Ishikawa (cell line): Measurements from ENCODE around the gene CACNA1E.

Source experiments
- CEBPB ChIP-seq: IDR thresholded peaks from 2 replicates; pipeline ENCODE4 v1.6.1; 2012
- EGR1 ChIP-seq: IDR thresholded peaks from 2 replicates; pipeline ENCODE4 v1.6.1; 2012
- EP300 ChIP-seq: IDR thresholded peaks from 2 replicates; pipeline ENCODE4 v1.6.1; 2012; ENCODE audit warnings: borderline replicate concordance
- MAX ChIP-seq: IDR thresholded peaks from 2 replicates; pipeline ENCODE4 v1.6.1; 2012
- RAD21 ChIP-seq: IDR thresholded peaks from 2 replicates; pipeline ENCODE4 v1.6.1; 2012; ENCODE audit warnings: low read depth
- REST ChIP-seq: IDR thresholded peaks from 2 replicates; pipeline ENCODE4 v1.6.1; 2012; ENCODE audit warnings: low read depth, mild to moderate bottlenecking
- TAF1 ChIP-seq: IDR thresholded peaks from 2 replicates; pipeline ENCODE4 v1.6.1; 2012; ENCODE audit warnings: low read depth, mild to moderate bottlenecking
- TCF12 ChIP-seq: IDR thresholded peaks from 2 replicates; pipeline ENCODE4 v1.6.1; 2012; ENCODE audit warnings: low read depth
- TF ChIP-seq, protein P1 (sequence below): IDR thresholded peaks from 2 replicates; pipeline ENCODE4 v1.6.1; 2012

DNA sequence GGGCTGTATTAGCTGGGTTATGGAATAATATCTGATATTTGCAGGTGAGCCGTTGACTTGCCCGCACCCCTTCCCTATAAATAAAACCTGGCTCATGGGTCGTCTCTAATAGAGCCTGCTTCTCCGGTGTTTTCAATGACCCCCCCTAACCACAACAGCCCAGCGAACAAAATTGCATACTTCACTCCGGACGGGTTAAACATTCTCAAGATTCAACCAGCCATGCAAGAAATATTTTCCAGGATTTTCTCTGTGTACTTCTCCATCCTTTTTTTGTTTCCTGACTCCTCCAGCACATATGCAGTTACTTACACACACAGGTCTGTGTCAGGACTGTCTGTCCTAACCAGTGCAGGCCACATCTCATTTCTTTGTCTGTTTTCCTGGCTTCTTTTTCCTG is 310.5 kb downstream of the CACNA1E start:
- no peak for TF ChIP-seq REST
- no peak for TF ChIP-seq EP300
- TF ChIP-seq, protein P1, sequence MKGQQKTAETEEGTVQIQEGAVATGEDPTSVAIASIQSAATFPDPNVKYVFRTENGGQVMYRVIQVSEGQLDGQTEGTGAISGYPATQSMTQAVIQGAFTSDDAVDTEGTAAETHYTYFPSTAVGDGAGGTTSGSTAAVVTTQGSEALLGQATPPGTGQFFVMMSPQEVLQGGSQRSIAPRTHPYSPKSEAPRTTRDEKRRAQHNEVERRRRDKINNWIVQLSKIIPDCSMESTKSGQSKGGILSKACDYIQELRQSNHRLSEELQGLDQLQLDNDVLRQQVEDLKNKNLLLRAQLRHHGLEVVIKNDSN = no peak
- no peak for TF ChIP-seq TCF12
- no peak for TF ChIP-seq CEBPB
- TF ChIP-seq RAD21 = no peak
- TF ChIP-seq TAF1 = no peak
- TF ChIP-seq EGR1 = no peak
- no peak for TF ChIP-seq MAX
